ENCODE results near the gene TSPAN2. TPM values are rescaled to one million over a fixed set of nuclear protein-coding genes. Genes with fewer than 3 reads are reported as not detected.

Gene TSPAN2
- total and polyA plus RNA-seq, 4 donors: 0.13 to 1.5 (median 0.30) TPM

DNA sequence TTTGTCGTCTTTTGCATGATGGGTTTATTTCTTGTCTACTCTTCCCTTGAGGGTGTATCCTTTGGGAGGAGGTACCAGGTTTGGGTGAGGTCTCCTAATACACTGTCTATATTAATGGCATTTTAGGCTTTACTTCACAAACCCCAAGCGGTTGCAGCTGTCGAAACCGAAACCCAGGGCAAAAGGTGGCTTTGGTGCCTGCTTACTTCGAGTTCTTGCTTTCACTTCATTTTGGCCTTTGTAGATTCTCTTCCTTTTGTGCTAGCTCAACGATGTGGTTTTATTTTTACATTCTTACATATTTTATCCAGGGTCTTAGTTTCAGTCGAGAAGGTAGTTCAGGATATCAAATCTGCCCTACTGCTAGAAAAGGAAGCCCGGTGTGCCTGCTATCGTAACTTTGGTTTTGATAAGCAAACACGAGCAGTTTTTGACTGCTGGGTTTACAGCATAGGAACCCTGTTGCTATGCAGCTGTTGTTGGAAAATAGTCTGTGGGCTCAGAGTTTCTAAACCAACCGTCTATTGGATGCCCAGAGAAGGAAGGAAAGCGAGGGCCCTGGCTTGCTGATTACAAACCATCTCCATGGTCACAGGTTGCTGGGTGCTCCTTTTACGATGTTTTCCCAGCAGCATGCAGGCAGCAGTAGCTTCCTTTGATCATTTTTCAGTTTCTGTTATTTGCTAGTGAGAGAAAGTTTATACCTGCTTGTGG is 9.8 kb upstream of the TSPAN2 start:
- WGBS: 34% methylated on average over 13 of the region's 13 CpGs
- no peak for DNase-seq (ENCODE audit: low spot score)

DNA sequence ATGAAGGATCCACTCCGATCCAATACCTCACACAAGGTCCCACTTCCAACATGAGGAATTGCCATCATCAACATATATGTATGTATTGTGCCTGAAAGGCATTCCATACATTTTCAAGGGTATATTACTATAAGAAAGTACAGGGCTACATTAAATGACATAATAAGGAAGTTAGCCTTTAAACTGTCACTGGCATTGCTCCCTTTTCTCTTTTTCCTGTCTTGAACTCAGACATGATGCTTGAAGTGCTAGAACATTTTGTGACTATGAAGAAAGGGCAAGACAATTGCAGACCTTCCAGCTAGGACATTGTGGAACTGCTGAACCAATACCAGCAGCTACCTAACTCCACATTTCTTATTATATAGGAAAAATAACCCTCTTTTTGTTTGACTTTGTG is 2.9 kb upstream of the TSPAN2 start:
- Histone ChIP-seq H3K4me1 (ENCODE audit: control insufficient read depth in 4 of 4, insufficient read depth in 4 of 4, low read length in 3 of 4) (peaks cover 0 to 11% (median 7%) of the 10 kb centered on the region in 4 donors), H3K27ac (ENCODE audit: low read depth in 1 of 2, low read length in 2 of 2) (no peak overlapping the region), H3K36me3 (ENCODE audit: control insufficient read depth in 4 of 4, insufficient read depth in 3 of 4, low read depth in 1 of 4, low read length in 3 of 4) (no peaks in the 10 kb centered on the region), H3K27me3 (ENCODE audit: control insufficient read depth in 4 of 4, insufficient read depth in 4 of 4, low read length in 3 of 4) (no peaks in the 10 kb centered on the region), H3K9me3 (ENCODE audit: control insufficient read depth in 4 of 4, low read length in 3 of 4) (no peaks in the 10 kb centered on the region), H3K9ac (ENCODE audit: low read depth in 1 of 2, low read length in 2 of 2) (no peak overlapping the region), H3K4me3 (ENCODE audit: low read depth in 1 of 3, low read length in 3 of 3) (no peak overlapping the region)
- 100% methylated on average over 1 of the region's 1 CpG for WGBS
- DNase-seq (ENCODE audit: low spot score): no peak
- no peak for TF ChIP-seq HNF4A (conservative IDR thresholded peaks at IDR 0.05)
- TF ChIP-seq YY1 (IDR thresholded peaks at IDR 0.05): no peak

More for the DNA sequence above, 9.8 kb upstream of the TSPAN2 start:
- Histone ChIP-seq H3K9me3 (ENCODE audit: control insufficient read depth in 4 of 4, low read length in 3 of 4) (no peaks in the 10 kb centered on the region), H3K27me3 (ENCODE audit: control insufficient read depth in 4 of 4, insufficient read depth in 4 of 4, low read length in 3 of 4) (no peaks in the 10 kb centered on the region), H3K4me1 (ENCODE audit: control insufficient read depth in 4 of 4, insufficient read depth in 4 of 4, low read length in 3 of 4) (no peaks in the 10 kb centered on the region), H3K36me3 (ENCODE audit: control insufficient read depth in 4 of 4, insufficient read depth in 3 of 4, low read depth in 1 of 4, low read length in 3 of 4) (no peaks in the 10 kb centered on the region), H3K9ac (ENCODE audit: low read depth in 1 of 2, low read length in 2 of 2) (peak overlapping the region in 1 of 2 donors; percentile 60), H3K4me3 (ENCODE audit: low read depth in 1 of 3, low read length in 3 of 3) (peak overlapping the region in 2 of 3 donors; percentile 13 to 53), H3K27ac (ENCODE audit: low read depth in 1 of 2, low read length in 2 of 2) (peak overlapping the region; percentile 5 to 14)
- peak; percentile 36 for TF ChIP-seq SP1 (IDR thresholded peaks at IDR 0.05)
- no peak for TF ChIP-seq HNF4A (conservative IDR thresholded peaks at IDR 0.05)

DNA sequence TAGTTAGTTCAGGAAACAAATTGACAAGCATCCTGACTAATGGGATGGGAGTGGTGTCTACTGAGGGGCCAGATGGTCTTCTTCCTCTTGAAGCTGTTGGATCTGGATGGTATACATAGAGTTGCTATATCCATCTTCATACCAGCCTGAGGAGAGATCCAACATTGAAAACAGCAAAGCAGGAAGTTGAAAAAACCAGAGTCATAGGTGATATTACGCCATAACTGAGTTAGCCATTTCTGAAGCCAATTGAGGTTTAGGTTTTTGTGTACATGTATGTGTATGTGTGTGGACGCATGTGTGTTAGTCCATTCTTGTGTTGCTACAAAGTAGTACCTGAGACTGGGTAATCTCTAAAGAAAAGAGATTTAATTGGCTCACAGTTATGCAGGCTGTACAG is 2.3 kb upstream of the TSPAN2 start:
- TF ChIP-seq EGR1 (IDR thresholded peaks at IDR 0.05; ENCODE audit: low read depth in 2 of 2) (no peak), HNF4A (conservative IDR thresholded peaks at IDR 0.05) (no peak), YY1 (IDR thresholded peaks at IDR 0.05) (no peak), RXRA (IDR thresholded peaks at IDR 0.05) (no peak), HNF4G (IDR thresholded peaks at IDR 0.05) (no peak), RAD21 (IDR thresholded peaks at IDR 0.05) (no peak), GABPA (IDR thresholded peaks at IDR 0.05 in 1 of 2, conservative IDR thresholded peaks at IDR 0.05 in 1 of 2) (no peak), FOXA2 (IDR thresholded peaks at IDR 0.05) (no peak), SP1 (IDR thresholded peaks at IDR 0.05) (no peak), NR2F2 (IDR thresholded peaks at IDR 0.05) (no peak)
- TF ChIP-seq, protein P1, sequence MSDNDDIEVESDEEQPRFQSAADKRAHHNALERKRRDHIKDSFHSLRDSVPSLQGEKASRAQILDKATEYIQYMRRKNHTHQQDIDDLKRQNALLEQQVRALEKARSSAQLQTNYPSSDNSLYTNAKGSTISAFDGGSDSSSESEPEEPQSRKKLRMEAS (IDR thresholded peaks at IDR 0.05): no peak
- TF ChIP-seq, protein P2, sequence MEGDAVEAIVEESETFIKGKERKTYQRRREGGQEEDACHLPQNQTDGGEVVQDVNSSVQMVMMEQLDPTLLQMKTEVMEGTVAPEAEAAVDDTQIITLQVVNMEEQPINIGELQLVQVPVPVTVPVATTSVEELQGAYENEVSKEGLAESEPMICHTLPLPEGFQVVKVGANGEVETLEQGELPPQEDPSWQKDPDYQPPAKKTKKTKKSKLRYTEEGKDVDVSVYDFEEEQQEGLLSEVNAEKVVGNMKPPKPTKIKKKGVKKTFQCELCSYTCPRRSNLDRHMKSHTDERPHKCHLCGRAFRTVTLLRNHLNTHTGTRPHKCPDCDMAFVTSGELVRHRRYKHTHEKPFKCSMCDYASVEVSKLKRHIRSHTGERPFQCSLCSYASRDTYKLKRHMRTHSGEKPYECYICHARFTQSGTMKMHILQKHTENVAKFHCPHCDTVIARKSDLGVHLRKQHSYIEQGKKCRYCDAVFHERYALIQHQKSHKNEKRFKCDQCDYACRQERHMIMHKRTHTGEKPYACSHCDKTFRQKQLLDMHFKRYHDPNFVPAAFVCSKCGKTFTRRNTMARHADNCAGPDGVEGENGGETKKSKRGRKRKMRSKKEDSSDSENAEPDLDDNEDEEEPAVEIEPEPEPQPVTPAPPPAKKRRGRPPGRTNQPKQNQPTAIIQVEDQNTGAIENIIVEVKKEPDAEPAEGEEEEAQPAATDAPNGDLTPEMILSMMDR (IDR thresholded peaks at IDR 0.05; ENCODE audit: low read depth, low read length, missing input control): no peak
- TF ChIP-seq, protein P3, sequence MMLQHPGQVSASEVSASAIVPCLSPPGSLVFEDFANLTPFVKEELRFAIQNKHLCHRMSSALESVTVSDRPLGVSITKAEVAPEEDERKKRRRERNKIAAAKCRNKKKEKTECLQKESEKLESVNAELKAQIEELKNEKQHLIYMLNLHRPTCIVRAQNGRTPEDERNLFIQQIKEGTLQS (IDR thresholded peaks at IDR 0.05): no peak
- TF ChIP-seq, protein P4, sequence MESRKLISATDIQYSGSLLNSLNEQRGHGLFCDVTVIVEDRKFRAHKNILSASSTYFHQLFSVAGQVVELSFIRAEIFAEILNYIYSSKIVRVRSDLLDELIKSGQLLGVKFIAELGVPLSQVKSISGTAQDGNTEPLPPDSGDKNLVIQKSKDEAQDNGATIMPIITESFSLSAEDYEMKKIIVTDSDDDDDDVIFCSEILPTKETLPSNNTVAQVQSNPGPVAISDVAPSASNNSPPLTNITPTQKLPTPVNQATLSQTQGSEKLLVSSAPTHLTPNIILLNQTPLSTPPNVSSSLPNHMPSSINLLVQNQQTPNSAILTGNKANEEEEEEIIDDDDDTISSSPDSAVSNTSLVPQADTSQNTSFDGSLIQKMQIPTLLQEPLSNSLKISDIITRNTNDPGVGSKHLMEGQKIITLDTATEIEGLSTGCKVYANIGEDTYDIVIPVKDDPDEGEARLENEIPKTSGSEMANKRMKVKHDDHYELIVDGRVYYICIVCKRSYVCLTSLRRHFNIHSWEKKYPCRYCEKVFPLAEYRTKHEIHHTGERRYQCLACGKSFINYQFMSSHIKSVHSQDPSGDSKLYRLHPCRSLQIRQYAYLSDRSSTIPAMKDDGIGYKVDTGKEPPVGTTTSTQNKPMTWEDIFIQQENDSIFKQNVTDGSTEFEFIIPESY (IDR thresholded peaks at IDR 0.05): no peak
- WGBS: 90% methylated on average over 2 of the region's 2 CpGs
- Histone ChIP-seq H3K36me3 (ENCODE audit: control insufficient read depth in 4 of 4, insufficient read depth in 3 of 4, low read depth in 1 of 4, low read length in 3 of 4) (no peaks in the 10 kb centered on the region), H3K4me3 (ENCODE audit: low read depth in 1 of 3, low read length in 3 of 3) (no peak overlapping the region), H3K9ac (ENCODE audit: low read depth in 1 of 2, low read length in 2 of 2) (no peak overlapping the region), H3K4me1 (ENCODE audit: control insufficient read depth in 4 of 4, insufficient read depth in 4 of 4, low read length in 3 of 4) (peaks cover 0 to 11% (median 7%) of the 10 kb centered on the region in 4 donors), H3K27ac (ENCODE audit: low read depth in 1 of 2, low read length in 2 of 2) (no peak overlapping the region), H3K9me3 (ENCODE audit: control insufficient read depth in 4 of 4, low read length in 3 of 4) (no peaks in the 10 kb centered on the region), H3K27me3 (ENCODE audit: control insufficient read depth in 4 of 4, insufficient read depth in 4 of 4, low read length in 3 of 4) (no peaks in the 10 kb centered on the region)
- DNase-seq (ENCODE audit: low spot score): no peak

Data from liver (tissue), 9 donors.